ENCODE data around the gene UBALD2. TPM values are rescaled to one million over a fixed set of nuclear protein-coding genes. Genes with fewer than 3 reads are reported as not detected.
"Not testable (repeated sequence)": the region's sequence is repeated elsewhere in the genome, so short reads cannot be mapped to it uniquely, and the experiment has no call there.

UBALD2 gene
- total RNA-seq, 1 donor from 2014 or later: 26.4 TPM

GRCh38 chr17:76248013-76248782, 16.9 kb upstream of the UBALD2 start:
- H3K27ac Mint-ChIP-seq: no peak overlapping the region
- DNase-seq (ENCODE audit: low spot score in 2 of 2, unreplicated experiment in 2 of 2): no peak
- H3K4me1 Mint-ChIP-seq: peaks cover 21% of the 10 kb centered on the region
- H3K36me3 Mint-ChIP-seq: no peaks in the 10 kb centered on the region
- no peaks in the 10 kb centered on the region for H3K9me3 Mint-ChIP-seq
- H3K27me3 Mint-ChIP-seq (ENCODE audit: low read depth): peaks cover 6% of the 10 kb centered on the region
- TF ChIP-seq, protein P1, sequence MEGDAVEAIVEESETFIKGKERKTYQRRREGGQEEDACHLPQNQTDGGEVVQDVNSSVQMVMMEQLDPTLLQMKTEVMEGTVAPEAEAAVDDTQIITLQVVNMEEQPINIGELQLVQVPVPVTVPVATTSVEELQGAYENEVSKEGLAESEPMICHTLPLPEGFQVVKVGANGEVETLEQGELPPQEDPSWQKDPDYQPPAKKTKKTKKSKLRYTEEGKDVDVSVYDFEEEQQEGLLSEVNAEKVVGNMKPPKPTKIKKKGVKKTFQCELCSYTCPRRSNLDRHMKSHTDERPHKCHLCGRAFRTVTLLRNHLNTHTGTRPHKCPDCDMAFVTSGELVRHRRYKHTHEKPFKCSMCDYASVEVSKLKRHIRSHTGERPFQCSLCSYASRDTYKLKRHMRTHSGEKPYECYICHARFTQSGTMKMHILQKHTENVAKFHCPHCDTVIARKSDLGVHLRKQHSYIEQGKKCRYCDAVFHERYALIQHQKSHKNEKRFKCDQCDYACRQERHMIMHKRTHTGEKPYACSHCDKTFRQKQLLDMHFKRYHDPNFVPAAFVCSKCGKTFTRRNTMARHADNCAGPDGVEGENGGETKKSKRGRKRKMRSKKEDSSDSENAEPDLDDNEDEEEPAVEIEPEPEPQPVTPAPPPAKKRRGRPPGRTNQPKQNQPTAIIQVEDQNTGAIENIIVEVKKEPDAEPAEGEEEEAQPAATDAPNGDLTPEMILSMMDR (IDR thresholded peaks at IDR 0.05; ENCODE audit: unreplicated experiment): no peak
- no peak overlapping the region for H3K4me3 Mint-ChIP-seq

DNA sequence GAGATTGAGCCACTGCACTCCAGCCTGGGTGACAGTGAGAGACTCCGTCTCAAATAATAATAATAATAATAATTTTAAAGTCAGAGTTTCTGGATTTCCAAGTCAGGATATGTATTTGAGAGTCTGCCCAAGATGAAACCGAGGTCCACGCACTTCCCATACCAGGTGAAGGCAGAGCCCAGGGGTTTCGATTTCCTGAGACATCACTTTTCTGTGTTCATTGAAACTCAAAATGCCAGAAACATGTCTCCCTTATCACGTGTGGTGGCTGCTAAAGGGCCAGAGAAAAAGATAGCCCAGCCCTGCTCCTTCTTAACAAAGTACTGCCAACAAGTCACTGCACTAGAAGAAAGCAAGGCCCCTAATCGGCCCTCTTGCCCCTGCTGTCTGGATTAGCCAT, 15.0 kb upstream of the UBALD2 start:
- TF ChIP-seq, protein P1 (IDR thresholded peaks at IDR 0.05; ENCODE audit: unreplicated experiment): no peak
- H3K36me3 Mint-ChIP-seq: no peaks in the 10 kb centered on the region
- H3K9me3 Mint-ChIP-seq: no peaks in the 10 kb centered on the region
- H3K4me3 Mint-ChIP-seq: no peak overlapping the region
- no peak for DNase-seq (ENCODE audit: low spot score in 2 of 2, unreplicated experiment in 2 of 2)
- H3K27ac Mint-ChIP-seq: no peak overlapping the region
- peaks cover 10% of the 10 kb centered on the region for H3K4me1 Mint-ChIP-seq
- no peaks in the 10 kb centered on the region for H3K27me3 Mint-ChIP-seq (ENCODE audit: low read depth)

- H3K27me3 Mint-ChIP-seq (ENCODE audit: low read depth): no peaks in the 10 kb centered on the region
- no peak overlapping the region for H3K27ac Mint-ChIP-seq
- TF ChIP-seq, protein P1 (IDR thresholded peaks at IDR 0.05; ENCODE audit: unreplicated experiment): no peak
- no peaks in the 10 kb centered on the region for H3K36me3 Mint-ChIP-seq
- peaks cover 7% of the 10 kb centered on the region for H3K4me1 Mint-ChIP-seq
- H3K4me3 Mint-ChIP-seq: no peak overlapping the region
- DNase-seq (ENCODE audit: low spot score in 2 of 2, unreplicated experiment in 2 of 2): no peak
- no peaks in the 10 kb centered on the region for H3K9me3 Mint-ChIP-seq
Measured at GRCh38 chr17:76251478-76252039, 13.6 kb upstream of the UBALD2 start.

DNA sequence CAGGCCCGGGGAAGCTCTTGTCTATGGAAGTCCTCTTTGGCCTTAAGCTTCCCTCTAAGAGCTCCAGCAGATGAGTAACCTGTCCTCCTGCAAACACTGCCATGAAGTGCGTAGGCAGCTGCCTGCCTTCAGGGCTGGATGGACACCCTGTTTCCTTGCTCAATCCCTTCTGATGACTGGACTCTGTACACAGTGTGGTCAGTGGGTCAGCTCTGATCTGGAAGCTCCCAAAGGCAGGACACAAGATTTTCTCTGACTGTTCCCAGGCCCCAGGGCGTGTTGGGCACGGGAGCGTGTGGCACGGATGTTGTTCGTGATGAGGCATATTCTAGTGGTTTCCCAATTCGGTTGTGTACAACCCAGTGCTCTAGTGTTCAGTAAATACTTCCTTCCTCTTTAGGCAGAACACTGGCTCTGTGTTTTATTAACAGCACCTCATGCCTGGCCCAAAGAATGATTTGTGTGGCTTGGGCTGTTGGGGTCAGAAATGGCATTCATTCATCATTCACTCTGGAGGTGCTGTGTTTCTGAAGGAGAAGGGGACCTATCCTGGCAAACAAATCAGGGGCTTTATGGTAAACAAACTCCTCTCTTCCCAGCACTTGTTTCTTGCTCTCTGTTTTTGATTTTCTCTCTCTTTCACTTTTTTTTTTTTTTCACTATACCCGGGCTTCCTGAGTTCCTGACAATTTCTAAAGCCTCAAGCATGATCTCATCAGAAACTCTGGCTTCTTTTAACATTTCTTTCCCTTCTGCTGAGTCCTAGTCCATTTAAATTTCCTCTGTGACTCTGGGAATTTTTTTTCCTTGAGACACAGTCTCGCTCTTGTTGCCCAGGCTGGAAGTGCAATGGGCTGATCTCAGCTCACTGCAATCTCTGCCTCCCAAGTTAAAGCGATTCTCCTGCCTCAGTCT, 12.9 kb upstream of the UBALD2 start:
- DNase-seq (ENCODE audit: low spot score in 2 of 2, unreplicated experiment in 2 of 2): no peak
- H3K27ac Mint-ChIP-seq: peak overlapping the region; percentile 85

GRCh38 chr17:76252967-76253766, 12.0 kb upstream of the UBALD2 start:
- DNase-seq (ENCODE audit: low spot score in 2 of 2, unreplicated experiment in 2 of 2); H3K4me1 Mint-ChIP-seq; H3K27ac Mint-ChIP-seq; H3K9me3 Mint-ChIP-seq; H3K27me3 Mint-ChIP-seq (ENCODE audit: low read depth); H3K4me3 Mint-ChIP-seq; H3K36me3 Mint-ChIP-seq: not testable (repeated sequence)

More for the DNA sequence above, 12.9 kb upstream of the UBALD2 start:
- Mint-ChIP-seq H3K4me1 (peaks cover 7% of the 10 kb centered on the region), H3K36me3 (no peaks in the 10 kb centered on the region), H3K4me3 (no peak overlapping the region), H3K27me3 (ENCODE audit: low read depth) (no peaks in the 10 kb centered on the region), H3K9me3 (peaks cover 3% of the 10 kb centered on the region)
- TF ChIP-seq, protein P1 (IDR thresholded peaks at IDR 0.05; ENCODE audit: unreplicated experiment): no peak

Measured in mesothelial cell of epicardium (in vitro differentiated cells).